ENCODE measurements around the gene ALPI.

Gene ALPI

GRCh38 chr2:232459419-232460035, 3.6 kb downstream of the ALPI start:
- DNase-seq (ENCODE audit: low read depth in 2 of 3, low spot score in 1 of 3) = no peak

- no peak for DNase-seq (ENCODE audit: low read depth in 2 of 3, low spot score in 1 of 3)
These were observed 4.2 kb downstream of the ALPI start for GRCh38 chr2:232460171-232460570.

GRCh38 chr2:232463701-232464543, 8.0 kb downstream of the ALPI start:
- DNase-seq (ENCODE audit: low read depth in 2 of 3, low spot score in 1 of 3) = no peak

- DNase-seq (ENCODE audit: low read depth in 2 of 3, low spot score in 1 of 3) = no peak
These were observed 8.6 kb downstream of the ALPI start for GRCh38 chr2:232464544-232464885.

GRCh38 chr2:232465061-232465460, 9.1 kb downstream of the ALPI start:
- DNase-seq (ENCODE audit: low read depth in 2 of 3, low spot score in 1 of 3) = no peak

GRCh38 chr2:232466221-232466620, 10.3 kb downstream of the ALPI start:
- DNase-seq (ENCODE audit: low read depth in 2 of 3, low spot score in 1 of 3) = no peak

GRCh38 chr2:232473467-232473890, 17.5 kb downstream of the ALPI start:
- no peak for DNase-seq (ENCODE audit: low read depth in 2 of 3, low spot score in 1 of 3)

- no peak for DNase-seq (ENCODE audit: low read depth in 2 of 3, low spot score in 1 of 3)
These were observed 20.1 kb downstream of the ALPI start for GRCh38 chr2:232476045-232476444.

GRCh38 chr2:232476791-232477190, 20.8 kb downstream of the ALPI start:
- DNase-seq (ENCODE audit: low read depth in 2 of 3, low spot score in 1 of 3) = no peak

- no peak for DNase-seq (ENCODE audit: low read depth in 2 of 3, low spot score in 1 of 3)
These were observed 22.0 kb downstream of the ALPI start for GRCh38 chr2:232477751-232478510.

GRCh38 chr2:232478571-232479340, 22.8 kb downstream of the ALPI start:
- no peak for DNase-seq (ENCODE audit: low read depth in 2 of 3, low spot score in 1 of 3)

GRCh38 chr2:232479341-232480200, 23.6 kb downstream of the ALPI start:
- DNase-seq (ENCODE audit: low read depth in 2 of 3, low spot score in 1 of 3) = no peak

GRCh38 chr2:232480201-232481190, 24.5 kb downstream of the ALPI start:
- DNase-seq (ENCODE audit: low read depth in 2 of 3, low spot score in 1 of 3) = no peak

GRCh38 chr2:232481322-232482140, 25.6 kb downstream of the ALPI start:
- no peak for DNase-seq (ENCODE audit: low read depth in 2 of 3, low spot score in 1 of 3)

- DNase-seq (ENCODE audit: low read depth in 2 of 3, low spot score in 1 of 3) = no peak
These were observed 26.6 kb downstream of the ALPI start for GRCh38 chr2:232482301-232483238.

- DNase-seq (ENCODE audit: low read depth in 2 of 3, low spot score in 1 of 3) = no peak
These were observed 27.5 kb downstream of the ALPI start for GRCh38 chr2:232483311-232483922.
